HCT116 (cell line): ENCODE measurements around the gene SLC2A2. TPM values are rescaled to one million over a fixed set of nuclear protein-coding genes. Genes with fewer than 3 reads are reported as not detected.

ENCODE experiments used
- ATAC-seq: fragments of 200-7000 bp; cut with Tn5 transposase; 2 replicates; pipeline ENCODE4 v1.9.1; 2020; ENCODE audit warnings: mild to moderate bottlenecking, moderate library complexity
- BruUV-seq: library from RNA; stranded (reverse); fragments of 400-500 nt; replicated peaks from 2 replicates; lab custom pipeline; 2021; lab: Mats Ljungman, UMichigan
- CTCF ChIA-PET: fragments of 300-600 bp; sonication (Branson Sonifier 250); formaldehyde crosslinking; loops from one replicate; lab custom pipeline; 2021; ENCODE audit warnings: antibody characterized with exemption; lab: Charles Lee
- POLR2A ChIA-PET: fragments of 300-600, 350-600 bp; sonication (Branson Sonifier 250); formaldehyde crosslinking; loops from one replicate; lab custom pipeline; 2021; ENCODE audit warnings: antibody characterized with exemption; lab: Charles Lee
- RAD21 ChIA-PET, 2 experiments: fragments of 300-600 bp; sonication (Branson Sonifier 250); formaldehyde crosslinking; loops; one replicate each; lab custom pipeline; 2023; ENCODE audit warnings: low total read pairs in 2 of 2; ENCODE audit not compliant: uncharacterized antibody in 2 of 2, unreplicated experiment in 2 of 2, low non-redundant PET in 1 of 2; lab: Charles Lee
- DNase-seq: peaks from one replicate; pipeline ENCODE4 v3.0.0-alpha.2; 2010; ENCODE audit warnings: low read depth, low spot score
- H2AFZ ChIP-seq: fragments of 200-600 bp; shearing (Covaris generic), sonication (generic); 2 replicates; pipeline ENCODE4 v1.6.1; 2017; ENCODE audit warnings: low read depth, mixed run types, mixed read lengths, antibody characterized with exemption, low read length; ENCODE audit not compliant: poor library complexity, severe bottlenecking
- H3K27ac ChIP-seq: 2 replicates; pipeline ENCODE4 v1.5.1; 2012; ENCODE audit warnings: low read depth, low read length
- H3K27me3 ChIP-seq: fragments of 200-600 bp; sonication (generic); 2 replicates; pipeline ENCODE4 v1.6.1; 2016; ENCODE audit warnings: mixed run types, low read length, mixed read lengths; ENCODE audit not compliant: insufficient read depth
- H3K36me3 ChIP-seq, 2 experiments: fragments of 200-500 bp in 1 of 2; fragments of 200-600 bp in 1 of 2; sonication (Bioruptor generic) in 1 of 2; sonication (generic) in 1 of 2; 2 replicates each; pipeline versions ENCODE4 v1.5.1 to v1.6.1; 2014 to 2016; ENCODE audit warnings: low read length in 2 of 2, inconsistent platforms in 1 of 2, mixed read lengths in 1 of 2, mixed run types in 1 of 2; ENCODE audit not compliant: insufficient read depth in 2 of 2, control insufficient read depth in 1 of 2
- H3K4me1 ChIP-seq, 2 experiments: fragments of 200-600 bp in 1 of 2; sonication (generic) in 1 of 2; 2 replicates each; pipeline versions ENCODE4 v1.5.1 to v1.6.1; 2012 to 2017; ENCODE audit warnings: low read length in 2 of 2, inconsistent platforms in 1 of 2, mild to moderate bottlenecking in 1 of 2, mixed read lengths in 1 of 2, mixed run types in 1 of 2, moderate library complexity in 1 of 2; ENCODE audit not compliant: insufficient read depth in 2 of 2, control insufficient read depth in 1 of 2
- H3K4me2 ChIP-seq: fragments of 200-600 bp; sonication (generic); 2 replicates; pipeline ENCODE4 v1.6.1; 2017; ENCODE audit warnings: mixed run types, low read length, mixed read lengths
- H3K4me3 ChIP-seq, 2 experiments: fragments of 200-600 bp in 1 of 2; sonication (generic) in 1 of 2; replicated peaks in 1 of 2; 2 replicates each; pipeline ENCODE4 v1.5.1; 2011 to 2016; ENCODE audit warnings: low read length in 2 of 2, control low read depth in 1 of 2, low read depth in 1 of 2, mild to moderate bottlenecking in 1 of 2, mixed read lengths in 1 of 2, mixed run types in 1 of 2
- H3K79me2 ChIP-seq: fragments of 200-600 bp; sonication (generic); 2 replicates; pipeline ENCODE4 v1.6.1; 2017; ENCODE audit warnings: mild to moderate bottlenecking, mixed run types, low read length, moderate library complexity, mixed read lengths; ENCODE audit not compliant: insufficient read depth
- H3K9ac ChIP-seq: fragments of 200-600 bp; sonication (generic); 2 replicates; pipeline ENCODE4 v1.6.1; 2016; ENCODE audit warnings: low read length, mixed read lengths
- H3K9me2 ChIP-seq: fragments of 200-600 bp; sonication (generic), shearing (Covaris generic); 2 replicates; pipeline ENCODE4 v1.6.1; 2017; ENCODE audit warnings: mixed run types, mild to moderate bottlenecking, moderate library complexity; ENCODE audit not compliant: insufficient read depth
- H3K9me3 ChIP-seq, 2 experiments: fragments of 200-500 bp in 1 of 2; fragments of 200-600 bp in 1 of 2; sonication (Bioruptor generic) in 1 of 2; sonication (generic) in 1 of 2; 2 replicates each; pipeline ENCODE4 v1.6.1; 2014 to 2017; ENCODE audit warnings: low read length in 2 of 2, mixed read lengths in 2 of 2, inconsistent platforms in 1 of 2, low read depth in 1 of 2, mild to moderate bottlenecking in 1 of 2, mixed run types in 1 of 2, moderate library complexity in 1 of 2; ENCODE audit not compliant: control insufficient read depth in 1 of 2, insufficient read depth in 1 of 2
- H4K20me1 ChIP-seq: fragments of 200-600 bp; sonication (generic), shearing (Covaris generic); 2 replicates; pipeline ENCODE4 v1.6.1; 2017; ENCODE audit warnings: mixed run types, mild to moderate bottlenecking, moderate library complexity; ENCODE audit not compliant: insufficient read depth
- EGR1 ChIP-seq: IDR thresholded peaks from 2 replicates; pipeline ENCODE4 v1.6.1; 2012; ENCODE audit warnings: low read depth
- EZH2phosphoT487 ChIP-seq: fragments of 200-600 bp; IDR thresholded peaks from 2 replicates; pipeline ENCODE4 v1.6.1; 2018; ENCODE audit warnings: antibody characterized with exemption, borderline replicate concordance
- FOSL1 ChIP-seq: IDR thresholded peaks from 2 replicates; pipeline ENCODE4 v1.6.1; 2012; ENCODE audit warnings: low read depth
- JUND ChIP-seq: IDR thresholded peaks from 2 replicates; pipeline ENCODE4 v1.6.1; 2012
- POLR2A ChIP-seq: IDR thresholded peaks from 2 replicates; pipeline ENCODE4 v1.7.0; 2011; ENCODE audit warnings: borderline replicate concordance; ENCODE audit not compliant: insufficient read depth, insufficient read length; ENCODE audit errors: extremely low read depth
- POLR2AphosphoS5 ChIP-seq: IDR thresholded peaks from 2 replicates; pipeline ENCODE4 v1.6.1; 2011; ENCODE audit warnings: mild to moderate bottlenecking, low read depth, low read length, moderate library complexity
- RAD21 ChIP-seq: IDR thresholded peaks from 2 replicates; pipeline ENCODE4 v1.6.1; 2012; ENCODE audit warnings: low read depth, mild to moderate bottlenecking
- REST ChIP-seq: IDR thresholded peaks from 2 replicates; pipeline ENCODE4 v1.6.1; 2012; ENCODE audit warnings: low read depth
- SIN3A ChIP-seq: IDR thresholded peaks from 2 replicates; pipeline ENCODE4 v1.6.1; 2012; ENCODE audit warnings: low read depth
- SRF ChIP-seq: IDR thresholded peaks from 2 replicates; pipeline ENCODE4 v1.6.1; 2012; ENCODE audit warnings: low read depth
- YY1 ChIP-seq: IDR thresholded peaks from 2 replicates; pipeline ENCODE4 v1.6.1; 2011; ENCODE audit warnings: low read length, low read depth, moderate library complexity, mild to moderate bottlenecking; ENCODE audit not compliant: insufficient replicate concordance; ENCODE audit errors: extremely low read depth
- ZFX ChIP-seq: fragments of 450-650 bp; IDR thresholded peaks from 2 replicates; pipeline ENCODE4 v1.6.1; 2017
- intact Hi-C: fragments of 100-400 bp; cut with micrococcal nuclease; formaldehyde crosslinking; loops from 2 replicates; pipeline ENCODE4 v1.10.0; 2022
- total RNA-seq: library from RNA; stranded (reverse); gene quantifications from one replicate; pipeline ENCODE4 v1.2.1, GENCODE V29; 2021; ENCODE audit not compliant: unreplicated experiment
- TF ChIP-seq, protein P1 (sequence below): IDR thresholded peaks from 2 replicates; pipeline ENCODE4 v1.6.1; 2012
- TF ChIP-seq, protein P2 (sequence below): IDR thresholded peaks from 2 replicates; pipeline ENCODE4 v1.6.1; 2011; ENCODE audit warnings: mild to moderate bottlenecking, low read length, moderate library complexity; ENCODE audit not compliant: insufficient replicate concordance; ENCODE audit errors: extremely low read depth
- TF ChIP-seq, protein P3 (sequence below): IDR thresholded peaks from 2 replicates; pipeline ENCODE4 v1.6.1; 2012

Gene SLC2A2
- total RNA-seq, 1 experiment from 2014 or later = not detected

- CTCF ChIA-PET = interaction anchor here (1.4 kb wide), 1 partner anchor 61 kb away, joined by 3 read pairs; no protein-coding TSS in a partner anchor
- POLR2A ChIA-PET = no interaction called here
- no peaks in the 10 kb centered on the region for H3K9me3 ChIP-seq
- H3K9ac ChIP-seq = no peak overlapping the region
- no peak for ATAC-seq
- H3K36me3 ChIP-seq = no peaks in the 10 kb centered on the region
- RAD21 ChIA-PET = no interaction called here
- no peak overlapping the region for H3K4me3 ChIP-seq
- intact Hi-C loops = no loop called here
- no peaks in the 10 kb centered on the region for H3K79me2 ChIP-seq
- no peak for DNase-seq
- TF ChIP-seq, protein P1, sequence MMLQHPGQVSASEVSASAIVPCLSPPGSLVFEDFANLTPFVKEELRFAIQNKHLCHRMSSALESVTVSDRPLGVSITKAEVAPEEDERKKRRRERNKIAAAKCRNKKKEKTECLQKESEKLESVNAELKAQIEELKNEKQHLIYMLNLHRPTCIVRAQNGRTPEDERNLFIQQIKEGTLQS = no peak
- TF ChIP-seq POLR2A = no peak
- H3K4me1 ChIP-seq = peaks cover 4 to 10% of the 10 kb centered on the region in 2 experiments; a peak in 2 of 4 replicates
- no peaks in the 10 kb centered on the region for H4K20me1 ChIP-seq
- BruUV-seq = no TSS peak
- no peak overlapping the region for H2AFZ ChIP-seq
- H3K9me2 ChIP-seq = no peaks in the 10 kb centered on the region
- H3K27me3 ChIP-seq = no peaks in the 10 kb centered on the region
- no peak overlapping the region for H3K4me2 ChIP-seq
- no peak overlapping the region for H3K27ac ChIP-seq
Observed at GRCh38 chr3:170988378-170988777, 38.1 kb downstream of the SLC2A2 start.

GRCh38 chr3:170985304-170985703, 41.2 kb downstream of the SLC2A2 start:
- H3K79me2 ChIP-seq = no peaks in the 10 kb centered on the region
- peaks cover 4 to 10% of the 10 kb centered on the region in 2 experiments; a peak in 2 of 4 replicates for H3K4me1 ChIP-seq
- H2AFZ ChIP-seq = no peak overlapping the region
- POLR2A ChIA-PET = no interaction called here
- RAD21 ChIA-PET = no interaction called here
- H3K9me3 ChIP-seq = no peaks in the 10 kb centered on the region
- H3K4me2 ChIP-seq = no peak overlapping the region
- CTCF ChIA-PET = no interaction called here
- H3K4me3 ChIP-seq = no peak overlapping the region
- DNase-seq (no peak), ATAC-seq (no peak)
- H3K9ac ChIP-seq = no peak overlapping the region
- H3K36me3 ChIP-seq = no peaks in the 10 kb centered on the region
- H3K27me3 ChIP-seq = no peaks in the 10 kb centered on the region
- H4K20me1 ChIP-seq = no peaks in the 10 kb centered on the region
- no peak overlapping the region for H3K27ac ChIP-seq
- no TSS peak for BruUV-seq
- intact Hi-C loops = no loop called here
- H3K9me2 ChIP-seq = no peaks in the 10 kb centered on the region
- no peak for TF ChIP-seq RAD21
- TF ChIP-seq, protein P2, sequence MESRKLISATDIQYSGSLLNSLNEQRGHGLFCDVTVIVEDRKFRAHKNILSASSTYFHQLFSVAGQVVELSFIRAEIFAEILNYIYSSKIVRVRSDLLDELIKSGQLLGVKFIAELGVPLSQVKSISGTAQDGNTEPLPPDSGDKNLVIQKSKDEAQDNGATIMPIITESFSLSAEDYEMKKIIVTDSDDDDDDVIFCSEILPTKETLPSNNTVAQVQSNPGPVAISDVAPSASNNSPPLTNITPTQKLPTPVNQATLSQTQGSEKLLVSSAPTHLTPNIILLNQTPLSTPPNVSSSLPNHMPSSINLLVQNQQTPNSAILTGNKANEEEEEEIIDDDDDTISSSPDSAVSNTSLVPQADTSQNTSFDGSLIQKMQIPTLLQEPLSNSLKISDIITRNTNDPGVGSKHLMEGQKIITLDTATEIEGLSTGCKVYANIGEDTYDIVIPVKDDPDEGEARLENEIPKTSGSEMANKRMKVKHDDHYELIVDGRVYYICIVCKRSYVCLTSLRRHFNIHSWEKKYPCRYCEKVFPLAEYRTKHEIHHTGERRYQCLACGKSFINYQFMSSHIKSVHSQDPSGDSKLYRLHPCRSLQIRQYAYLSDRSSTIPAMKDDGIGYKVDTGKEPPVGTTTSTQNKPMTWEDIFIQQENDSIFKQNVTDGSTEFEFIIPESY = no peak
- TF ChIP-seq SIN3A = no peak
- no peak for TF ChIP-seq JUND
- TF ChIP-seq EGR1 = no peak
- TF ChIP-seq POLR2AphosphoS5 = no peak
- TF ChIP-seq, protein P1 = no peak
- TF ChIP-seq EZH2phosphoT487 = no peak
- TF ChIP-seq SRF = no peak
- TF ChIP-seq YY1 = no peak
- TF ChIP-seq POLR2A = no peak
- no peak for TF ChIP-seq FOSL1
- TF ChIP-seq REST = no peak
- no peak for TF ChIP-seq ZFX
- TF ChIP-seq, protein P3, sequence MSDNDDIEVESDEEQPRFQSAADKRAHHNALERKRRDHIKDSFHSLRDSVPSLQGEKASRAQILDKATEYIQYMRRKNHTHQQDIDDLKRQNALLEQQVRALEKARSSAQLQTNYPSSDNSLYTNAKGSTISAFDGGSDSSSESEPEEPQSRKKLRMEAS = no peak
